PC-9 (cell line): ENCODE results near the gene ZDHHC14.

Experiments used
- EZH2 ChIP-seq: fragments of 200-600 bp; sonication (generic); IDR thresholded peaks from 2 replicates; pipeline ENCODE4 v1.8.0; 2017; ENCODE audit warnings: antibody characterized with exemption, low read depth
- TF ChIP-seq, protein P1 (sequence below): fragments of 200-600 bp; sonication (generic); conservative IDR thresholded peaks from 2 replicates; pipeline ENCODE4 v1.6.1; 2017; ENCODE audit warnings: mixed run types, antibody characterized with exemption, mild to moderate bottlenecking, moderate library complexity

DNA sequence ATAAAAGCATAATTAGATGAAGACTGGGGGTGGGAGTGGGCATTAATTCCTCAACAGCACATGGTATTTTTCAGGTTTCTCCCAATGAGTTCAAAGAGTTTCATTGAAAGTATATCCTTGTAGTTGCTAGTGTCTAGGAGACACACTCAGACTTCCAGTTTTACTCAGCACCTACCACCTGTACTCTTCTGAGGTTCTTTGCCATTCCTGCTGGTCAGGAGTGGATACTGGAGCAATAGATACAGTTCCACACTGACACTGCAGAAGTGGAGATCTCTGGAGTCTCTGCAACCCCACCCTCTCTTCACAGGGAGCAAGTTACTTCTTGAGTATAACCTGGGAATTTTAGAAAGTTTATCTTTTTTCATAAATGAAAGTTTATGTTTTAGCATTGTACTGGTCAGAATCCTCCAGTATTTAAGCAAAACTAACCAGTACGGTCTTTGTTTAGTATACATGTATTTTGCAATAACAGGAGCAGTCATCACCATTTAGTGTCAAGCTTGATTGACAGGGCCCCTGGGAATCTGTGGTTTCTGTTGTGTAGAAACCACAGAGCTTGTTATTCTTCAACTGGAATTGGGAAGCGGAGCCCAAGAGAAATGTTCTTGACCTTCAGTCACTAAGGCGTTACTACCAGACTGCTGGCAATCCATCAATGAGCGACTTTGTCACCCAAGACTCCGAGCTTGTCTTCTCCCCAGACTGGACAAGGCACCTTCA lies 148.1 kb downstream of the ZDHHC14 start:
- TF ChIP-seq, protein P1, sequence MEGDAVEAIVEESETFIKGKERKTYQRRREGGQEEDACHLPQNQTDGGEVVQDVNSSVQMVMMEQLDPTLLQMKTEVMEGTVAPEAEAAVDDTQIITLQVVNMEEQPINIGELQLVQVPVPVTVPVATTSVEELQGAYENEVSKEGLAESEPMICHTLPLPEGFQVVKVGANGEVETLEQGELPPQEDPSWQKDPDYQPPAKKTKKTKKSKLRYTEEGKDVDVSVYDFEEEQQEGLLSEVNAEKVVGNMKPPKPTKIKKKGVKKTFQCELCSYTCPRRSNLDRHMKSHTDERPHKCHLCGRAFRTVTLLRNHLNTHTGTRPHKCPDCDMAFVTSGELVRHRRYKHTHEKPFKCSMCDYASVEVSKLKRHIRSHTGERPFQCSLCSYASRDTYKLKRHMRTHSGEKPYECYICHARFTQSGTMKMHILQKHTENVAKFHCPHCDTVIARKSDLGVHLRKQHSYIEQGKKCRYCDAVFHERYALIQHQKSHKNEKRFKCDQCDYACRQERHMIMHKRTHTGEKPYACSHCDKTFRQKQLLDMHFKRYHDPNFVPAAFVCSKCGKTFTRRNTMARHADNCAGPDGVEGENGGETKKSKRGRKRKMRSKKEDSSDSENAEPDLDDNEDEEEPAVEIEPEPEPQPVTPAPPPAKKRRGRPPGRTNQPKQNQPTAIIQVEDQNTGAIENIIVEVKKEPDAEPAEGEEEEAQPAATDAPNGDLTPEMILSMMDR, result no peak
- TF ChIP-seq EZH2, result no peak
